Measurements from ENCODE around the gene GABRR1. TPM values are rescaled to one million over a fixed set of nuclear protein-coding genes. Genes with fewer than 3 reads are reported as not detected.

The GABRR1 gene
- total RNA-seq, 2 donors from 2014 or later: not detected

GRCh38 chr6:89173634-89174033, 43.5 kb downstream of the GABRR1 start:
- Mint-ChIP-seq H3K4me1 (no peaks in the 10 kb centered on the region), H3K36me3 (ENCODE audit: low read depth) (no peaks in the 10 kb centered on the region), H3K27me3 (peaks cover under 1% of the 10 kb centered on the region), H3K4me3 (no peak overlapping the region), H3K27ac (no peak overlapping the region)
- H3K9me3 ChIP-seq (ENCODE audit: control insufficient read depth, low read length, poor library complexity, severe bottlenecking): no peaks in the 10 kb centered on the region
- DNase-seq (no peak), ATAC-seq (no peak)

- ATAC-seq: no peak
- Mint-ChIP-seq H3K4me3 (no peak overlapping the region), H3K4me1 (no peaks in the 10 kb centered on the region), H3K27me3 (no peaks in the 10 kb centered on the region), H3K27ac (no peak overlapping the region), H3K36me3 (ENCODE audit: low read depth) (no peaks in the 10 kb centered on the region)
- DNase-seq: no peak
- no peaks in the 10 kb centered on the region for H3K9me3 ChIP-seq (ENCODE audit: control insufficient read depth, low read length, poor library complexity, severe bottlenecking)
Measured at GRCh38 chr6:89172131-89172530, 45.0 kb downstream of the GABRR1 start.

- ATAC-seq (no peak), DNase-seq (no peak)
- Mint-ChIP-seq H3K27ac (no peak overlapping the region), H3K4me1 (peaks cover 7% of the 10 kb centered on the region), H3K4me3 (no peak overlapping the region), H3K36me3 (ENCODE audit: low read depth) (peaks cover 20% of the 10 kb centered on the region), H3K27me3 (no peaks in the 10 kb centered on the region)
- H3K9me3 ChIP-seq (ENCODE audit: control insufficient read depth, low read length, poor library complexity, severe bottlenecking): no peaks in the 10 kb centered on the region
Measured at GRCh38 chr6:89162047-89162371, 55.1 kb downstream of the GABRR1 start.

GRCh38 chr6:89161326-89162046, 55.7 kb downstream of the GABRR1 start:
- Mint-ChIP-seq H3K36me3 (ENCODE audit: low read depth) (peaks cover 21% of the 10 kb centered on the region), H3K4me3 (no peak overlapping the region), H3K27me3 (no peaks in the 10 kb centered on the region), H3K4me1 (peaks cover 9% of the 10 kb centered on the region), H3K27ac (peak overlapping the region; percentile 3)
- DNase-seq (no peak), ATAC-seq (no peak)
- H3K9me3 ChIP-seq (ENCODE audit: control insufficient read depth, low read length, poor library complexity, severe bottlenecking): no peaks in the 10 kb centered on the region

GRCh38 chr6:89160331-89161092, 56.6 kb downstream of the GABRR1 start:
- Mint-ChIP-seq H3K27ac (peak overlapping the region; percentile 3), H3K4me1 (peaks cover 11% of the 10 kb centered on the region), H3K4me3 (peak overlapping the region; percentile 34), H3K36me3 (ENCODE audit: low read depth) (peaks cover 23% of the 10 kb centered on the region), H3K27me3 (no peaks in the 10 kb centered on the region)
- no peaks in the 10 kb centered on the region for H3K9me3 ChIP-seq (ENCODE audit: control insufficient read depth, low read length, poor library complexity, severe bottlenecking)
- ATAC-seq (no peak), DNase-seq (no peak)

- ATAC-seq (no peak), DNase-seq (no peak)
- no peaks in the 10 kb centered on the region for H3K9me3 ChIP-seq (ENCODE audit: control insufficient read depth, low read length, poor library complexity, severe bottlenecking)
- H3K27me3 Mint-ChIP-seq: no peaks in the 10 kb centered on the region
- H3K4me1 Mint-ChIP-seq: peaks cover 6% of the 10 kb centered on the region
- H3K27ac Mint-ChIP-seq: no peak overlapping the region
- no peak overlapping the region for H3K4me3 Mint-ChIP-seq
- peaks cover 9% of the 10 kb centered on the region for H3K36me3 Mint-ChIP-seq (ENCODE audit: low read depth)
Measured at GRCh38 chr6:89154131-89154530, 63.0 kb downstream of the GABRR1 start.

GRCh38 chr6:89148016-89148750, 69.0 kb downstream of the GABRR1 start:
- DNase-seq (no peak), ATAC-seq (no peak)
- no peak overlapping the region for H3K4me3 Mint-ChIP-seq
- H3K9me3 ChIP-seq (ENCODE audit: control insufficient read depth, low read length, poor library complexity, severe bottlenecking): no peaks in the 10 kb centered on the region
- H3K27me3 Mint-ChIP-seq: no peaks in the 10 kb centered on the region
- H3K4me1 Mint-ChIP-seq: peaks cover 19% of the 10 kb centered on the region
- H3K27ac Mint-ChIP-seq: peak overlapping the region; percentile 51
- H3K36me3 Mint-ChIP-seq (ENCODE audit: low read depth): peaks cover 2% of the 10 kb centered on the region

- H3K4me1 Mint-ChIP-seq: peaks cover 19% of the 10 kb centered on the region
Measured at GRCh38 chr6:89146718-89147700, 70.1 kb downstream of the GABRR1 start.

GRCh38 chr6:89145956-89146717, 71.0 kb downstream of the GABRR1 start, which contains the start of gene PM20D2:
Gene PM20D2 (plus strand): TSS chr6:89146055. CDS start chr6:89146145, 90 bp downstream.
- peak; percentile 79 for ATAC-seq
- H3K27ac Mint-ChIP-seq: peak within 1 kb of the TSS; percentile 81
- H3K27me3 Mint-ChIP-seq: no peaks in the 10 kb centered on the region
- H3K4me1 Mint-ChIP-seq: peaks cover 19% of the 10 kb centered on the region
- H3K9me3 ChIP-seq (ENCODE audit: control insufficient read depth, low read length, poor library complexity, severe bottlenecking): no peaks in the 10 kb centered on the region
- peak within 1 kb of the TSS; percentile 98 for H3K4me3 Mint-ChIP-seq
- DNase-seq: peak; percentile 38 to 46 (median 45)
- H3K36me3 Mint-ChIP-seq (ENCODE audit: low read depth): peaks cover 5% of the 10 kb centered on the region

More at GRCh38 chr6:89146718-89147700, 70.1 kb downstream of the GABRR1 start:
- H3K9me3 ChIP-seq (ENCODE audit: control insufficient read depth, low read length, poor library complexity, severe bottlenecking): no peaks in the 10 kb centered on the region
- ATAC-seq: peak; percentile 40
- H3K4me3 Mint-ChIP-seq: peak overlapping the region; percentile 87
- DNase-seq: peak in 1 of 3 donors; percentile 12
- no peaks in the 10 kb centered on the region for H3K27me3 Mint-ChIP-seq
- H3K27ac Mint-ChIP-seq: peak overlapping the region; percentile 69
- H3K36me3 Mint-ChIP-seq (ENCODE audit: low read depth): peaks cover 3% of the 10 kb centered on the region

- Mint-ChIP-seq H3K4me1 (peaks cover 19% of the 10 kb centered on the region), H3K36me3 (ENCODE audit: low read depth) (peaks cover 7% of the 10 kb centered on the region), H3K27ac (peak overlapping the region; percentile 81), H3K27me3 (no peaks in the 10 kb centered on the region), H3K4me3 (peak overlapping the region; percentile 98)
- peak; percentile 81 for ATAC-seq
- DNase-seq: no peak
- no peaks in the 10 kb centered on the region for H3K9me3 ChIP-seq (ENCODE audit: control insufficient read depth, low read length, poor library complexity, severe bottlenecking)
Measured at GRCh38 chr6:89145091-89145955, 71.8 kb downstream of the GABRR1 start.

- H3K27ac Mint-ChIP-seq: no peak overlapping the region
- H3K4me1 Mint-ChIP-seq: peaks cover 20% of the 10 kb centered on the region
- peaks cover 7% of the 10 kb centered on the region for H3K36me3 Mint-ChIP-seq (ENCODE audit: low read depth)
- ATAC-seq: no peak
- no peak for DNase-seq
- no peaks in the 10 kb centered on the region for H3K27me3 Mint-ChIP-seq
- H3K4me3 Mint-ChIP-seq: peak overlapping the region; percentile 33
- H3K9me3 ChIP-seq (ENCODE audit: control insufficient read depth, low read length, poor library complexity, severe bottlenecking): no peaks in the 10 kb centered on the region
Measured at GRCh38 chr6:89144354-89144906, 72.7 kb downstream of the GABRR1 start.
